PC-3 (cell line): ENCODE results near the gene RAP1GAP2. TPM values are rescaled to one million over a fixed set of nuclear protein-coding genes. Genes with fewer than 3 reads are reported as not detected.

Source experiments
- ATAC-seq: fragments of 200-7000 bp; cut with Tn5 transposase; 2 replicates; pipeline ENCODE4 v1.9.1; 2020; ENCODE audit warnings: mild to moderate bottlenecking, moderate library complexity
- BruUV-seq: library from RNA; stranded (reverse); fragments of 400-500 nt; replicated peaks from 2 replicates; lab custom pipeline; 2021; lab: Mats Ljungman, UMichigan
- CTCF ChIA-PET: fragments of 300-600 bp; sonication (Branson Sonifier 250); formaldehyde crosslinking; loops from one replicate; lab custom pipeline; 2022; ENCODE audit warnings: antibody characterized with exemption; lab: Charles Lee
- POLR2A ChIA-PET: fragments of 300-600 bp; sonication (Branson Sonifier 250); formaldehyde crosslinking; loops from one replicate; lab custom pipeline; 2022; ENCODE audit warnings: antibody characterized with exemption; ENCODE audit not compliant: unreplicated experiment; lab: Charles Lee
- DNase-seq: peaks from one replicate; pipeline ENCODE4 v3.0.0-alpha.2; 2015
- H2AFZ ChIP-seq: fragments of 300-600 bp; sonication (generic); 2 replicates; pipeline ENCODE4 v1.6.0; 2016; ENCODE audit warnings: antibody characterized with exemption, low read length
- H3F3A ChIP-seq: fragments of 300-600 bp; sonication (generic); one replicate; pipeline ENCODE4 v1.6.0; 2017; ENCODE audit warnings: antibody characterized with exemption, low read length, control low read depth, mild to moderate bottlenecking; ENCODE audit not compliant: unreplicated experiment
- H3K27ac ChIP-seq: fragments of 300-600 bp; sonication (generic); 2 replicates; pipeline ENCODE4 v1.5.1; 2016; ENCODE audit warnings: mild to moderate bottlenecking, low read length
- H3K27me3 ChIP-seq: fragments of 300-600 bp; sonication (generic); 2 replicates; pipeline ENCODE4 v1.6.1; 2016; ENCODE audit warnings: low read length, mixed read lengths
- H3K36me3 ChIP-seq: fragments of 300-600 bp; sonication (generic); 2 replicates; pipeline ENCODE4 v1.6.1; 2016; ENCODE audit warnings: low read depth, mixed run types, low read length, mixed read lengths
- H3K4me1 ChIP-seq: fragments of 300-600 bp; sonication (generic); 2 replicates; pipeline ENCODE4 v1.5.1; 2016; ENCODE audit warnings: low read length; ENCODE audit not compliant: insufficient read depth
- H3K4me2 ChIP-seq: fragments of 300-600 bp; sonication (generic); 2 replicates; pipeline ENCODE4 v1.6.0; 2016; ENCODE audit warnings: low read length
- H3K4me3 ChIP-seq: fragments of 300-600 bp; sonication (generic); 2 replicates; pipeline ENCODE4 v1.5.1; 2016; ENCODE audit warnings: mild to moderate bottlenecking, low read length, mixed read lengths
- H3K79me2 ChIP-seq: fragments of 300-600 bp; sonication (generic); 2 replicates; pipeline ENCODE4 v1.6.1; 2017; ENCODE audit warnings: low read length, mixed read lengths
- H3K9ac ChIP-seq: fragments of 300-600 bp; sonication (generic); 2 replicates; pipeline ENCODE4 v1.6.0; 2016; ENCODE audit warnings: mild to moderate bottlenecking, low read length
- H3K9me2 ChIP-seq: fragments of 300-600 bp; sonication (generic); replicated peaks from 2 replicates; pipeline ENCODE4 v1.6.1; 2016; ENCODE audit warnings: mixed run types, low read length, mixed read lengths
- H3K9me3 ChIP-seq: fragments of 300-600 bp; sonication (generic); 2 replicates; pipeline ENCODE4 v1.6.1; 2016; ENCODE audit warnings: low read length, mixed read lengths
- H4K20me1 ChIP-seq: fragments of 300-600 bp; sonication (generic); 2 replicates; pipeline ENCODE4 v1.6.1; 2016; ENCODE audit warnings: low read length, mixed read lengths
- EZH2 ChIP-seq: fragments of 300-600 bp; sonication (generic); IDR thresholded peaks from one replicate; pipeline ENCODE4 v1.6.1; 2017; ENCODE audit warnings: antibody characterized with exemption, mild to moderate bottlenecking, low read length; ENCODE audit not compliant: unreplicated experiment
- EZH2phosphoT487 ChIP-seq: fragments of 300-600 bp; sonication (generic); IDR thresholded peaks from 2 replicates; pipeline ENCODE4 v1.6.1; 2018; ENCODE audit warnings: mild to moderate bottlenecking, antibody characterized with exemption, low read length, borderline replicate concordance
- intact Hi-C: fragments of 100-400 bp; cut with micrococcal nuclease; formaldehyde crosslinking; loops from 2 replicates; pipeline ENCODE4 v1.9.0; 2023
- total RNA-seq: library from RNA; depleted of rRNA; stranded (reverse); fragments of >200 nt; gene quantifications from 2 replicates; pipeline ENCODE4 v1.2.3, GENCODE V29; 2014
- TF ChIP-seq, protein P1 (sequence below): fragments of 300-600 bp; sonication (generic); conservative IDR thresholded peaks from 2 replicates; pipeline ENCODE4 v1.5.1; 2017; ENCODE audit warnings: antibody characterized with exemption, low read depth, mild to moderate bottlenecking, low read length

The RAP1GAP2 gene
- total RNA-seq, 1 experiment from 2014 or later: 14.5 TPM

- intact Hi-C loops: no loop called here
- CTCF ChIA-PET: no interaction called here
Observed at GRCh38 chr17:2933606-2934005, 137.4 kb downstream of the RAP1GAP2 start.

DNA sequence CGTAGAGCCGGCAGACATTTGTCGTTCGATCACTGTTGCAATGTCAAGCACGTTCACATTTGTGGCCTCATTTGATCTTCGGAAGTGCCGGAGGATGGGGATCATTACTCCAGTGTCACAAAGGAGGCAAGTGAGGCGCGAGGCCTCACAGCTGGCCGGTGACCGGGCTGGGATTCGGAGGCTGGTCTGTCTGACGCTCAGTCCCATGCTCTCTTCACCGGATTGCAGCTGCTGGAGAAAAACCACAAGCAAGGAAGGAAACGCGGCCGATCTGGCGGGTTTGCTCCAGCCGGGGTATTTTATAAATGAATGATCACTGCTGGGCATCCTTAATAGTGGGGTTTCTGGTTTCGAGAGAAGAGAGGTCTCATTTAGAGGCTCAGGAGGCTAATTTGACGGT lies 139.4 kb downstream of the RAP1GAP2 start:
- TF ChIP-seq, protein P1, sequence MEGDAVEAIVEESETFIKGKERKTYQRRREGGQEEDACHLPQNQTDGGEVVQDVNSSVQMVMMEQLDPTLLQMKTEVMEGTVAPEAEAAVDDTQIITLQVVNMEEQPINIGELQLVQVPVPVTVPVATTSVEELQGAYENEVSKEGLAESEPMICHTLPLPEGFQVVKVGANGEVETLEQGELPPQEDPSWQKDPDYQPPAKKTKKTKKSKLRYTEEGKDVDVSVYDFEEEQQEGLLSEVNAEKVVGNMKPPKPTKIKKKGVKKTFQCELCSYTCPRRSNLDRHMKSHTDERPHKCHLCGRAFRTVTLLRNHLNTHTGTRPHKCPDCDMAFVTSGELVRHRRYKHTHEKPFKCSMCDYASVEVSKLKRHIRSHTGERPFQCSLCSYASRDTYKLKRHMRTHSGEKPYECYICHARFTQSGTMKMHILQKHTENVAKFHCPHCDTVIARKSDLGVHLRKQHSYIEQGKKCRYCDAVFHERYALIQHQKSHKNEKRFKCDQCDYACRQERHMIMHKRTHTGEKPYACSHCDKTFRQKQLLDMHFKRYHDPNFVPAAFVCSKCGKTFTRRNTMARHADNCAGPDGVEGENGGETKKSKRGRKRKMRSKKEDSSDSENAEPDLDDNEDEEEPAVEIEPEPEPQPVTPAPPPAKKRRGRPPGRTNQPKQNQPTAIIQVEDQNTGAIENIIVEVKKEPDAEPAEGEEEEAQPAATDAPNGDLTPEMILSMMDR: no peak
- TF ChIP-seq EZH2: no peak
- no peak for TF ChIP-seq EZH2phosphoT487
- Histone ChIP-seq H3K9me2 (no peaks in the 10 kb centered on the region), H4K20me1 (no peaks in the 10 kb centered on the region), H3K4me3 (no peak overlapping the region), H3K9me3 (no peaks in the 10 kb centered on the region), H3K27ac (no peak overlapping the region), H3K4me2 (no peak overlapping the region), H3K27me3 (no peaks in the 10 kb centered on the region), H3K79me2 (no peaks in the 10 kb centered on the region), H3K4me1 (0 out of 2 replicates have a peak, but pooled peaks cover 4% of the 10 kb centered on the region), H3K9ac (no peak overlapping the region), H3K36me3 (no peaks in the 10 kb centered on the region), H3F3A (no peaks in the 10 kb centered on the region), H2AFZ (no peak overlapping the region)
- intact Hi-C loops: no loop called here
- no TSS peak for BruUV-seq
- CTCF ChIA-PET: no interaction called here
- DNase-seq (no peak), ATAC-seq (no peak)
- POLR2A ChIA-PET: no interaction called here

More at GRCh38 chr17:2933606-2934005, 137.4 kb downstream of the RAP1GAP2 start:
- POLR2A ChIA-PET: no interaction called here
- Histone ChIP-seq H3K36me3 (no peaks in the 10 kb centered on the region), H3K9me2 (no peaks in the 10 kb centered on the region), H3K4me1 (0 out of 2 replicates have a peak, but pooled peaks cover 4% of the 10 kb centered on the region), H3K9ac (no peak overlapping the region), H3F3A (no peaks in the 10 kb centered on the region), H3K27me3 (no peaks in the 10 kb centered on the region), H3K9me3 (no peaks in the 10 kb centered on the region), H3K27ac (no peak overlapping the region), H2AFZ (no peak overlapping the region), H3K4me3 (no peak overlapping the region), H4K20me1 (no peaks in the 10 kb centered on the region), H3K4me2 (no peak overlapping the region), H3K79me2 (no peaks in the 10 kb centered on the region)
- ATAC-seq (no peak), DNase-seq (no peak)
- no TSS peak for BruUV-seq
- TF ChIP-seq EZH2: no peak
- TF ChIP-seq EZH2phosphoT487: no peak
- TF ChIP-seq, protein P1: no peak

DNA sequence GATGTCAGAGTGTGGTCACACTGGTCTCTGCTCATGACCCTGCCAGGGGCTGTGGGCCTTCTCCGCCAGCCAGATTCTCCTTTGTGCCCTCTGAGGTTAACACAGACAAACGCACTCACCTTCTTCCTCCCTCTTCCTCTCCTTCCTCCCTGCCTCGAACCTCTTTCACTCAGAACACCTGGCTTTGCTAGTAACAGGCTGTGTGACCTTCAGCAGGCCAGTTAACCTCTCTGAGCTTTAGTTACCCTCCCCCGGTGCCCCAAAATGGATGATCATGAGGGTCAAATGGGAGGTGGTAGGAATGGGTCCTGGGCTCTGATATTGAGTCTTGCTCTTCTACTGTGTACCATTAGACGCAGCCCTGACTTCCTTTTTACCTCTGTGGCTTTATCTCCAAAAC lies 140.1 kb downstream of the RAP1GAP2 start:
- no peaks in the 10 kb centered on the region for H4K20me1 ChIP-seq
- no peak for DNase-seq
- H3K36me3 ChIP-seq: no peaks in the 10 kb centered on the region
- H3K4me2 ChIP-seq: no peak overlapping the region
- H3K9ac ChIP-seq: no peak overlapping the region
- H3K9me3 ChIP-seq: no peaks in the 10 kb centered on the region
- H3K9me2 ChIP-seq: no peaks in the 10 kb centered on the region
- POLR2A ChIA-PET: no interaction called here
- H3K27ac ChIP-seq: no peak overlapping the region
- H3K27me3 ChIP-seq: no peaks in the 10 kb centered on the region
- no peak for ATAC-seq
- BruUV-seq: no TSS peak
- H3K4me3 ChIP-seq: no peak overlapping the region
- no peak overlapping the region for H2AFZ ChIP-seq
- CTCF ChIA-PET: no interaction called here
- H3K4me1 ChIP-seq: 0 out of 2 replicates have a peak, but pooled peaks cover 4% of the 10 kb centered on the region
- TF ChIP-seq EZH2phosphoT487 (no peak), EZH2 (no peak)
- TF ChIP-seq, protein P1: no peak
- no peaks in the 10 kb centered on the region for H3F3A ChIP-seq
- no peaks in the 10 kb centered on the region for H3K79me2 ChIP-seq
- intact Hi-C loops: no loop called here
